GM19043 (cell line): ENCODE results near the gene SCG5.

Experiments used
- ATAC-seq: cut with Tn5 transposase; IDR thresholded peaks from one replicate; pipeline ENCODE4 v1.9.1; 2021; ENCODE audit warnings: low read depth; ENCODE audit not compliant: unreplicated experiment

SCG5 gene

DNA sequence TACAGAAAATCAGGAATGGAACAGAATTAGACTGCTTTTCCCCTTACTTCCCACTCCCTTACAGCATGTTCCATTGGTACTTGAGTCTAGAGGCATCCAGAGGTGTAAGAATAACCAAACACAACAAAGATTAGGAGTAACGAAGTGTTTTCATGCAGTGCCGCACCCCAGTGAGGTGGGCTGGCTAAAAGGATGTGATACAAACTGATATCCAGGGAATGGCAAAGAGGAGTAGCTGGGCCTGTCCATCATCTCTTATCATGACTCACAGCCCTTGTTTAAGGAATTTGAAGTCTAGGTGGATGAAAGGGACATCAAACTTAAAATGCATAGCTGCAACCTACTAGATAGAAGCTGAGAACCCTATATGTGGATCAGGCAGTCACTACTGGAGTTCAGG lies 16.4 kb downstream of the SCG5 start:
- no peak for ATAC-seq

DNA sequence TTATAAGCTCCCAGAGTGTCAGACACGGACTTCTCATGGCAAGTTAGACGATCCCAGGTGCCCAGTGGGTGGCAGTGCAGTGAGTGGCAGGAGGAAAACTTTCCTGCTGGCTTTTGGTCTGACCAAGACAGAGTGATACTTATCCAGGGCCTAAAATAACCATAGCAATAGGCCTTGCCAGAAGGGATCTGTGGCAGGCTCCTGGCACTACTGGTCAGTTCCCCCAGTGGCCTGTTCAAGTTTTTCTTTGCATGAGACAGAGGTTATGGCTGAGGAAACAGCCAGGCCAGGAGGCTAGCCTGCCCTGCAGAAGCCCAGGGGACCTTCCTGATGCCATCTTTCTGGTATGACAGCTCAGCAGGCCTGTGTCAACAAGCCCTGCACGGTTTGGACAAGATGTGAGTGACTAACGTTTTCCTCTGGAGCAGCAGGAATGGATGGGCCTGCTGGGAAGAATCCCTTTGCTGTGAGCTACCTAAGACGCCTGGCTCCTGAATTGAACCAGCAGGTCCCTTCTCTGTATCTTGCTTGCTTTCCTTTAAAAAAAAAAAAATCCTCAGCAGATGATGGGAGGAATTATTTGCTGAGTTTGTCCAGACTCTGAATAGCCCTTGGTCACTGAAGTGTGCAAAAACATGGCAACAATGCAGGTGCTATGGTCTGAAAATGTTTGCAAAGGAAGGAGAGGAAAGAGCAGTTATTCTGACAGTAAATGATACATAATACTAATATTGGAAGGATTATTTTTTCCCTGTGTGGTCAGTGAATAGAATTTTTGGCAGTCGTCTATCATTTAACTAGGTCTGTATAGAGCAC lies 18.0 kb downstream of the SCG5 start:
- no peak for ATAC-seq

DNA sequence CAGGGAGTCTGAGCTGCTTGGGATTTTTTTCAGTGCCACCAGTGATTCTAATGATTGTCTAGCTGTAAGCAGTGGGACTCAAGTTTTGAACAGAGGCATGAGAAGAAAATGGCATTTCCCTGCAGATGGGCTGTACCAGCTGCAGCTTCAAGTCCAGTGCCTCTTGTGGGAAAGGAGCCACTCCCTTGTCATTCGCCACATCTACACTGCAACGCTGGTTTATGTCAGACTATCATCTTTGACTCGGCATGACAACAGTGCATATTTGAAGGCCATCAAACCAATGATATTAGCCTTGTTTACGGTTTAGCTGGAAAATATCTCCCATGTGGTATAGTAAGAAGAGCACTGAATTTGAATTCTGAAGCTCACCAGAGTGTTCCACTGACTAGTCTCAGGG lies 22.2 kb downstream of the SCG5 start:
- ATAC-seq, result no peak

DNA sequence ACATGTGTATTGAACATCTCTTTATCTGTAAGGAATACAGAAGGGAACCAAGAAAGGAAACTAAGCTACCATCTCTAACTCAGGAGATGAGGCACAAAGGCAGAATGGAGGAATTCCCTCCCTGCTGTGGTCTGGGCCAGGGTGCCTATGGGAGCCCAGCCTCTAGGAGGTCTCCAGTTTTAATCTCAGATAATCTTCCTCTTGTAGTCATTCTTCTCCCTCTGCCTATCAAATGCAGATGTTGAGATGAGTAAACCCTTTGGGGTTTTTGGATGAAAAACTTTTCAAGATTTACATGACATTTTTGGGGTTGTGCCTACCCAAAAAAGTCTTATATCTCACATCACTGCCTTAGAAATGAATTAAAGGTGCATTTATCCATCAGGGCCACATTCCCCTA lies 23.3 kb downstream of the SCG5 start:
- no peak for ATAC-seq

DNA sequence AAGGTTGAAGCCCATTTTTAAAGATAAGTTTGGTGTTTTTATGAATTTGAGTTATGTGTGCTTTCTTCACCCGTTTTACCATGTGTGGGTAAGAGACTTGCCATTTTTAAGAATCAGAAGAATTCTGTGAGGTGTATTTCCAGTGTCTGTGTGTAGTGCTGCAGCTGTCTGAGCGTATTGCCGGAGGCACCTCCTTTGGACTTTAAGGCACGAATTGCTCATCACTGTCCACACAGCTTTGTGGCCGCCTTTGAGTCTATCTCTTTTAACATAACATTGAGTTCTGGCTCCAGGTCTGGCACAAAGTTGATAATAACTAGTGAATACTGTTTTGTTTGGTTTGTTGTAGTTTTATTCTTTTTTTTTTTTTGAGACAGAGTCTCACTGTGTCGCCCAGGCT lies 25.8 kb downstream of the SCG5 start:
- ATAC-seq, result no peak

DNA sequence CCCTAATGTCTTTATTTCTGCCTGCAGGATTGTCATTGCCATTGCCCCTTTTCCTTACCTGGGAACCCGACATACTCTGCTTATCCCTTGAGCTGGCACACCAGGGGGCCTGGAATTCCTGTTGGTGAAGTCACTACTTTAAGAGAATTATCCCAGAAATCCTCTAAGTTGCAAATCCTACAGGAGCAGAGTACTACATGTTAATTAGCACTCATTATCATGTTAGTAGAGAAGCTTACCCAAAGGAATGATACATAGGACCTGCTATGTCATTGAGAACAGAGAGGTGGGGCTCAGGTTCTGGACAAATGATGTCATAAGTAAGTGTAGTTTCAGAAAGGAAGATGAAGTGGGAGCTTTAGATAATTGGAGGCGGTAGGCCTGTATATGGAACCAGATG lies 27.4 kb downstream of the SCG5 start:
- ATAC-seq, result no peak

DNA sequence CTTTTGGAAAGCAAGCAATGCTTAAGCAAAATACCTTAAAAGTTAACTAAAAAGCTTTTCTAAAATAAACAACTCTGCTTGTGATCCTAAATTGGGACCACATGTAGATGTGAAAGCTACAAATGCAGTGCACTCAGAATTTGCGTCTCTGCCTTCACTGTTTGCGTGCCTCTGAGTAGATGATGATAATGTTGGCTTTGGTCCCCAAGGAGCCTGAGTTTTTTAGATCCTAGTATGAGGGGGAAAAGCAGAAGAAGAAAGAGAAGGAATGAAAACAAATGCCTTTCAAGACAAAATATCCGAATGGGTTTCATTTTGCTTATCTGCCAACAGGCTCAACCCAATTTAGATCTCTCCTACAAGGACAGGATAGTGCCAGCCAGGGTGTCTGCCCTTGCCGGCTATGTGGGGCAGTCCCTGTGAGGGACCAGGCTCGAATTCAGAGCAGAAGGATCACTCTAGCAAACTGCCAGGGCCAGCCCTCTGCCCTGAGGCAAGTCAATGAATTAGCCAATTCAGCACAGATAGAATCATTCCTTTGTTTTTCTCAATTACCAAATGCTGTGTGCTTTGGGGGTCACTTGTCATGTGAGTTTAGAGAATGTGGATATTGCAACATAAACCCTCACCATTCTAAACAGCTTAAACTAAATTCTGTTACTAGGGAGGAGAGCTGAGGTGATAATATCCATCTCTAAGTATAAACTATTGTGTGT lies 28.5 kb downstream of the SCG5 start:
- no peak for ATAC-seq

DNA sequence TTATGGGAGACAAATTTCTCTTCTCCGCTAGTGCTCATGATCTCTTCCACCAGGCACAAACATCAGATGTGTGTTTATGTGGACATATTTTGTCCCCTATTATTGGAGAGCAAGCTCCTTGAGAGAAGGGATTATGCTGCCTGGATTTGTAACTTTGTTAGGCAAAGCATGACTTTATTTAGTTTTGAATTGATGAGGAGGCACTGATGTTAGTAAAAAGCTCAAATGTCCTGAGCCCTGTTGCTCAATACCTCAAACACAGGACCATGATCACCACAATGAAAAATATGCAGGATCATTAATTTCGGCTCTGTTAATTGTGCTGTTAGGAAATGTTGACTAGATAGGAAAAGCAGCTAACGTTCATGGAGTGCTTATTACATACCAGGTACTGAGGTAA lies 29.1 kb downstream of the SCG5 start:
- no peak for ATAC-seq

DNA sequence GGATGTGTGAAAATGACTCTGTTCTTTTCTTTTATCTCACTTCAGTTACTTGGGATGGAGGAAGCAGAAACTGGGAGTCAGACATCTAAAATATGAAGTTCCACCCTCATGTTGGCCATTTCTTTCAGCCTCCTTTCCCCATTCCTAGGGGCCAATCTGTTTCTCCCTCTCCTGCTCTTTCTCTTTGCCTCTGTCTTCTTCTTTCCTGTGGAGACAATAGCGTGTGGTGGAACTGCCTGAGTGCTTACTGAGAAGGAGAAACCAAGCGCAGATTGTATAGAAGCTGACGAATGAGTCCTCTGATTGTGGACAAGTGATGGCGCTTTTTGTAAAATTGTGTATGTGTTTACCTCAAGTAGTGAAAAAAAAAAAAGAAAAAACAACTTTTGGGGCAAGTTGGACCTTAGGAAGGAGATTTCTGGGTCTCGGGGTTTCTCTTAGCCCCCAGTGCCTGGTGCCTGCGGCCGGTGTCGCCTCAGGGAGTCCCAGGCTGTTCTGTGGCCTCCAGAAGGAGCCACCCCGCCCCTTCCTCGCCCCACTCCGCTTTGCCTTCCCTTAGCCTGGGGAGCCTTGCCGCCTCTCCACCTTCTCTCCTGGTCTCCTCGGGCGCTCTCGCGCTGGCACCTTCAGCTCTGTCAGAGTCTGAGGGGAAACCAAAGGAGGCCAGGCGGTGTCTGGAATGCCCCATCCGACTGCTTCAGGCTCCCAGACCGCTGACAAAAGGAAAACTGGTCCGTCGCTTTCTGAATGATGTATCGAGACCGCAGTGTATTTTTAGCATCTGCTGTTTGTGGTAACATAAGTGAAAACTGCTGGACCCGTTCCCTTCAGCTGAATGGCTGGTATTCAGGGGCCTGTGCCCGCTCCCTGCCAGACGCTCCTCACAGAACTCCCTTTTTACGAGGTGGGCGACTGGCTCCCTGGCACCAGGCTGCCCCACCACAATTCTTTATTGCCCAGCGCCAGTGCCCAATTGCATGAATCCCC lies 30.1 kb downstream of the SCG5 start:
- ATAC-seq, result no peak

DNA sequence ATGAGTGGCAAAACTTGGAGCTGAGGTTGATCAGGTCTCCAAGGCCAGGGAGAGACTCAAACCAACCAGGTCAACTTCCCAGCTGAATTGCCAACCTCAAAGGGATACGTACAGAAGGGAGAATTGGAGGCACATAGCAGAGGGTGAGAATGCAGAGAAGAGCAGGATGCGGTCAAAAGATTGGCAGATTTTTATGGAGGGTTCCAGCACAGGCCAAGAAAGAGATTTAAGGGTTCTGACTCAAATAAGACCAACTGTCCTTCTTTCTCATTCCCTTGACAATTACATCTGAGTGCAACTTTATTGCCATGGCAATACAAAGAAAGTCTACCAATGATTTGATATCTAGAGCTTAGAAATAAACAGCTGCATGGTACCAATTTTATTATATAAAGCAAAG lies 33.2 kb downstream of the SCG5 start:
- no peak for ATAC-seq

DNA sequence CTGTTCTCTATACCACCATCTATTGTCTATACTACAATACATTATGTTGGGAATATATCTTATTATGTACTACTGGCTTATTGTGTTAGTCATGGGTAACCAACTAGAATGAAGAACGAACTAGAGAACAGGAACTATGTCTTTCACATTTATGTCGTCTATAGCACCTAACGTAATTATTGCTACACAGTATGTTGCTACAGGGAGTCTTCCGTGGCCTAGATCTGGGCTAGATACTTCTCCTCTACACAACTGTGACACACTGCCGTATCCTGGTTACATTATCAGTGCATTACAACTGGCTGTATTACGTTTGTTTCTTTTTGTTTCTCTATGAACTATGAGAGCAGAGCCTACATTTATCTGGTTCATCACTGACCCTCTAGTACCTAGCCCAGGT lies 34.0 kb downstream of the SCG5 start:
- ATAC-seq, result no peak

DNA sequence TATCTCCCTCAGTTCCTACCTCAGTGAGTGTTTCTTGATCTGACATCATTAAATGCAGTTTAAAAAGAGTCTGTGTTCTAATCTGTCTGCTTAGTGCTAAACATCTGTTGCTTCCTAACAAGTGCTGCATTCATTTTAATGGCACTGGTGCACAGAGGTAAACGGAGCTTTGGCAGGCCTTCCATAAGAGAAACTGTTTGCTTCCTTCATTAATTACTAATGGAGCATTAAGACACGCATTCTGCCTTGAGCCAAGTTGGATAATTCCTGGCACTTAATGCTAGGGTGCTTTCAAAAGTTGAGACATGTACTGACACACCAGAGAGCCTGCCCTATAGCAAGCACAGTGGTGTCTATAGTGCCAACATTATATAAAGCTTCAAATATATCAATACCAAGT lies 34.7 kb downstream of the SCG5 start:
- no peak for ATAC-seq

DNA sequence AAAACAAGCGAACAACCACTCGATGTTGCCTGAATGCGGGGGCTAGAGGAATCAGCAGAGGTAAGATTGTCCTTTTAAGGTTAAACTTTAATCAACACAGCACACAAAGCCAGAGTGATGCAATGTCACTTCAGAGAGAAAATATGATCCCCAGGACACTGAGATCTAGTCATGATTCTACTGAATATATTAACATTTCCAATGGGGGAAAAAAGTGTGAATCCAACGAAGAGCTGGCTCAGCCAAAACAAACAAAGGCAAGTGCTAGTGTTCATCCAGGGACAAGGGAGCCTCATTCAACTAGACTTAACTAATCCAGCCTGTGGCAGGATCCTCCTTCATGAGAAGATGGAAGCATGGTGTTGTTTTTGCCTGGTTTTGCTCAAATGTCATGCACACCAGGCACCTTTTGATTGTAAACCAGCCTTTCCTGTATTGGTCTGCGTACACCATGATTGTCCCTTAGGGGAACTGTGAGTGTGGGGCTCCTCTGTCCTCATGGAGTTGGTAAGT lies 35.8 kb downstream of the SCG5 start:
- ATAC-seq, result no peak

DNA sequence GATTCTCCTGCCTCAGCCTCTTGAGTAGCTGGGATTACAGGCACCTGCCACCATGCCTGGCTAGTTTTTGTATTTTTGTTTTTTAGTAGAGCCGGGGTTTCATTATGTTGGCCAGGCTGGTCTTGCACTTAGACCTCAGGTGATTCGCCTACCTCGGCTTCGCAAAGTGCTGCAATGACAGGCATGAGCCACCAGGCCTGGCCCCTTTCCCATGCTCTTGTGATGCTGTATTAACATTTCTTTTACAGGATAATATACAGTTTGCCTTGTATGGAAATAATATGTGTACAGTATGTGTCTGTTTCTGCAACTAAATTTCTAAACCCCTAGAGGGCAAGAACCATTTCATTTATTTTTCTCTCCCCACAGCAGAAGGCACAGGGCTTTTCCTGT lies 37.8 kb downstream of the SCG5 start:
- ATAC-seq, result no peak

DNA sequence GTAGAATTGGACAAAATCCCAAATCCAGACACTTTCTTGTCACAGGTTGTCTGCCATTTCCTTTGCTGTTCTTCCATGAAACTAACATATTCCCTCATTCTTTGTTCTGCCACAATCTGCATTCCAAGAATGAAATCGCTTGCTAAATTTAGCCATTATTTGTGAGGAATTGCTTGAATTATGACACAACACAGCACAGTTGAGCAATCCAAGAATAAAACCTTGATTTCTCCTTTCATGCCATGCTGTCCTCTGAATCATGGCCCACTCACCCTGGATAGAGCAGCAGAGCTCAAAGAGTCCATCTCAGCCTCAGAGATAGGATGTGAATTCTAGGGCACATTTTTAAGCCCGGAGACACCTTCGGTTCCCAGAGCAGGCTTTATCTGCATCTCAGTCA lies 41.1 kb downstream of the SCG5 start:
- no peak for ATAC-seq

DNA sequence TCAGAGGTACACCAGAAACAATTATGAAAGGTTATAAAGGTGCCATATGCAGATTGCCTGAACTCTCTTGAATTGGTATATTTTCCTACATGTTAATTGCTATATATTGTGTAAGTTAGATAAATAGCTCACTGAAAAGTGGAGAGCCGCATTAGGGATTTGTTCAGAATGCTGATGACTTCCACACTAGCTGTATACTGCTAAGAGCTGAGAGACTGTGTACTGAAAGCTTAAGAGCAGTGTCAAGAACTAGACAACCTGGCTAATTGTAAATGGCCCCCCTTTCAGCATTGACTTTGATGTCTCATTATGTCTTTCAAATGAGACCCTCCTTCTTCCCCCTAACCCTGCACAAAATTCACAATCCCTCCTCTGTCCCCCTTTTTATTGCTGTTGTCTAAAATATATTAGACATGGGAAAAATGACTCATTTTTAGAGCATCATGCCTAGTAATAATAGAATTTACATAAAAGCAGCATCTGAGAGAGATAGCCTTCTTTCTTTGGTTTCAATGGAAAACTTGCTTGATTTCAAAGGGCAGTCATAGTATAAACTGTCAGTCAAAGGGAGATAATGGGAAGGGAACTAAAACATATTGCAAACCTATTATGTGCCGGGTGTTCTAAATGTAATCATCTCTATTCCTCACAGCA lies 41.6 kb downstream of the SCG5 start:
- no peak for ATAC-seq

DNA sequence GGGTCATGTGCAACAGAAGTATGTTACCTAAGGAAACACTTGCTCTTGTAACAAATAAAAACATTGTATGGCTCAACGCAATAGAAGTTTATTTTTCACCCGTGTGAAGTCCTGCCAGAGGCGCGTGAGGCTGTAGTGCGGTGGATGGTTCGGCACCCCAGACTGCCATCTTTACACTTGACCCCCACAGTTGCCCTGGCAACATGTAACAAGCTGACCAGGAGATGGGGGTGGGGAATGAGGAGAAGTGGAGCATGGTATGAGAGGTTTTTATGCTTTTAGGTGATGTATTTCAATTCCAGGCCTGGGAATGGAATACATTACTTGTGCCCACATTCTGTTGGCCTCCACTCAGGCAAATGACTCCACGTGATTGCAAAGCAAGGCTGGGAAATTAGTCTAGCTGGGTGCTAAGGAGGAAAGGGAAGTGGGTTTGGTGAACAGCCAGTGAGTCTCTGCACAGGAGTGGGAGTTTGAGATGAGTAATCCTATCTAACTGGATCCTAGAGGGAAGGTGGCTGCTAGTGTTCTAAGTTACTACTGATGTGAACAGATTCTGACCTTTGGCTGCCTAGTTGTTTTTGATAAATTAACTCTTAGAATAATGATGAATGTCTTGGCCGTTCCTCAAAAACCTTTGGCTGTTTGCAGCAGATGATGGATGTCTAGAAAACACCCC lies 42.5 kb downstream of the SCG5 start:
- no peak for ATAC-seq

DNA sequence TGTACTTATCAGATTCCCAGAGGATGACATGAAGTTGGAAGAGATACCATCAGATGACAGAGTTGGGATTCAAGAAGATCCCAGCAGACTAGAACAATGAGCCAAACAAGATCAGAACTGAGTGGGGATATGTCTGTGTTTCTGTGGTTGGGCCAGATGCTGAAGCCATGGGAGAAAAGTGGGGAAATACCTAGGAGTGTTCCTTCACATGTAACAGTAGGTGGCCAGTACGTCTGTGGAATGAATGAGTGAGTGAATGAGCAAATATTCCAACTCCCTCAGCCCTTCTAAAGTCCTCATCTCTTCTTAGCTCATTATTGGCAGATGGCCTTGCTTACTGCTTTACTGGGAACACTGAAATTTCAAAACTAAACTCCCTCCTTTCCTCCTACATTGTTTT lies 44.1 kb downstream of the SCG5 start:
- no peak for ATAC-seq

DNA sequence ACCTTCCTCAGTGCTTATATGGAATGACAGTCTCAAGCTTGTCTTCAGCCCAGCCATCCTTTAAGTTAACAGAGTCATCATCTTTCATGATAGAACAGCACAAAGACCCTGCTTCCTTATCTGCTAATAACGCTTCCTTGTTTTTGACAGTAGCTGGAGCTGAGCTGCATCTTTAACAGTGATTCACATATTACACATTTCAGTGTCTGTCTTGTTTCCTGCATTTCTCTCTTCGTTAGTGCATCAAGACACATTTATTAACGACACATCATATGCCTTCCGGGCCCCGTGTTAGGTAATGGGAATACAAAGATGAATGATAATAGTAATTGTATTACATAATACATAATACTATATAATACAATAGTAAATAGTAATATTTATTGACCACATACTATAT lies 46.0 kb downstream of the SCG5 start:
- no peak for ATAC-seq

DNA sequence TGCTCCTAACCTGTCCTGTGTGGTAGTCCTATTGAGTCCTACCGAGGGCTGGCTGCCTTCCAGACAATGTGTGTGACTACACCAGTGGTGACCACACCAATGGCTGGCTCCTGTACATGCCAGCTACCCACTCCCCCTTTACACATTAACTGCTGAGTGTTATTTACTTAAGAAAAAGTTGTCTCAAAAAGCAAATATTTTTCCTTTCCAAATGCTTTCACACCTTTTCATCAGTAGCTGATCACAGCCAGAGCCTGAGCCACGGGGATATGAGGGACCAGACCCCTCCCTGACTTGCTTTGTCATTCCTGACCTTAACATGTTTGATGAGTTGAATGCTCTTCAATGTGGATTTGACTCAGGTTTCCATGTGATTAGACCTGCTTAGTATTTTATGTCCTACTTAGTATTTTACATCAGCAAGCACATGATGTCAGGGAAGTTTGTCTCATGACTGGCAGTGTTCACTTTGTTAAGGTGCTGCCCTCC lies 46.7 kb downstream of the SCG5 start:
- no peak for ATAC-seq
